HEK293 (cell line): Measurements from ENCODE around the gene DTX2.
"Not testable (repeated sequence)": the region's sequence is repeated elsewhere in the genome, so short reads cannot be mapped to it uniquely, and the experiment has no call there.

Experiments
- CTCF ChIA-PET: fragments of 350-600 bp; formaldehyde crosslinking; extraction: SDS; loops from one replicate; lab custom pipeline; 2021; ENCODE audit warnings: antibody characterized with exemption; lab: Yijun Ruan, JAX
- POLR2A ChIA-PET: fragments of 300-600 bp; formaldehyde crosslinking; extraction: SDS; loops from one replicate; lab custom pipeline; 2020; ENCODE audit warnings: antibody characterized with exemption, inconsistent platforms; lab: Yijun Ruan, JAX
- H3K27ac ChIP-seq: fragments of 200-500 bp; sonication (Bioruptor generic); 2 replicates; pipeline ENCODE4 v1.5.1; 2014; ENCODE audit warnings: low read depth, low read length, control low read depth, inconsistent platforms; ENCODE audit errors: extremely low read depth
- H3K36me3 ChIP-seq, 2 experiments: fragments of 200-500 bp in 1 of 2; sonication (Bioruptor generic) in 1 of 2; 1 replicate in 1 of 2; 2 replicates in 1 of 2; pipeline ENCODE4 v1.5.1; 2014 to 2017; ENCODE audit warnings: inconsistent platforms in 2 of 2, low read length in 2 of 2; ENCODE audit not compliant: control insufficient read depth in 2 of 2, insufficient read depth in 1 of 2
- H3K4me1 ChIP-seq: fragments of 200-500 bp; sonication (Bioruptor generic); 2 replicates; pipeline ENCODE4 v1.5.1; 2014; ENCODE audit warnings: mild to moderate bottlenecking, low read length, inconsistent platforms; ENCODE audit not compliant: control insufficient read depth, insufficient read depth
- H3K4me3 ChIP-seq: 2 replicates; pipeline ENCODE4 v1.5.1; 2011; ENCODE audit warnings: low read depth, mild to moderate bottlenecking, control low read depth, low read length, moderate library complexity
- H3K9me3 ChIP-seq: fragments of 200-500 bp; sonication (Bioruptor generic); 2 replicates; pipeline ENCODE4 v1.5.1; 2014; ENCODE audit warnings: low read depth, low read length, inconsistent platforms; ENCODE audit not compliant: control insufficient read depth, insufficient read depth
- HIC1 ChIP-seq: fragments of 450-650 bp; formaldehyde crosslinking; IDR thresholded peaks from 2 replicates; pipeline ENCODE4 v1.5.1; 2016; ENCODE audit warnings: missing biosample characterization, missing genetic modification characterization
- KLF10 ChIP-seq: fragments of 450-650 bp; IDR thresholded peaks from 2 replicates; pipeline ENCODE4 v1.5.1; 2018; ENCODE audit warnings: missing biosample characterization, mild to moderate bottlenecking, missing genetic modification characterization
- ZBTB26 ChIP-seq: fragments of 450-650 bp; formaldehyde crosslinking; optimal IDR thresholded peaks from 2 replicates; pipeline ENCODE3; 2016; ENCODE audit warnings: missing biosample characterization, mild to moderate bottlenecking, missing genetic modification characterization
- ZNF132 ChIP-seq: fragments of 450-650 bp; formaldehyde crosslinking; IDR thresholded peaks from 2 replicates; pipeline ENCODE4 v1.5.1; 2017; ENCODE audit warnings: missing biosample characterization, missing genetic modification characterization, borderline replicate concordance
- ZNF157 ChIP-seq: fragments of 450-650 bp; formaldehyde crosslinking; IDR thresholded peaks from 2 replicates; pipeline ENCODE4 v1.5.1; 2016; ENCODE audit warnings: missing biosample characterization, missing genetic modification characterization
- ZNF23 ChIP-seq: fragments of 450-650 bp; formaldehyde crosslinking; IDR thresholded peaks from 2 replicates; pipeline ENCODE4 v1.5.1; 2016; ENCODE audit warnings: missing biosample characterization, missing genetic modification characterization, borderline replicate concordance
- ZNF423 ChIP-seq: fragments of 450-650 bp; formaldehyde crosslinking; IDR thresholded peaks from 2 replicates; pipeline ENCODE4 v1.5.1; 2016; ENCODE audit warnings: missing biosample characterization, missing genetic modification characterization
- ZNF610 ChIP-seq: fragments of 450-650 bp; formaldehyde crosslinking; IDR thresholded peaks from 2 replicates; pipeline ENCODE4 v1.5.1; 2016; ENCODE audit warnings: missing biosample characterization, missing genetic modification characterization, borderline replicate concordance
- ZNF837 ChIP-seq: fragments of 450-650 bp; formaldehyde crosslinking; IDR thresholded peaks from 2 replicates; pipeline ENCODE4 v1.5.1; 2016; ENCODE audit warnings: missing biosample characterization, missing genetic modification characterization
- ZSCAN16 ChIP-seq: fragments of 450-650 bp; formaldehyde crosslinking; IDR thresholded peaks from 2 replicates; pipeline ENCODE4 v1.5.1; 2016; ENCODE audit warnings: missing biosample characterization, missing genetic modification characterization

The DTX2 gene

GRCh38 chr7:76515999-76516443 is 54.5 kb downstream of the DTX2 start:
- no peaks in the 10 kb centered on the region for H3K36me3 ChIP-seq
- no peaks in the 10 kb centered on the region for H3K4me1 ChIP-seq
- ChIA-PET POLR2A (no interaction called here), CTCF (no interaction called here)
- H3K27ac ChIP-seq: no peak overlapping the region
- no peaks in the 10 kb centered on the region for H3K9me3 ChIP-seq
- TF ChIP-seq ZNF157 (tag by site-specific recombination) (no peak), ZNF837 (no peak), ZSCAN16 (tag by site-specific recombination) (no peak), HIC1 (tag by site-specific recombination) (no peak), ZBTB26 (tag by site-specific recombination) (no peak), KLF10 (tag by site-specific recombination) (no peak), ZNF132 (tag by site-specific recombination) (no peak), ZNF423 (no peak), ZNF23 (tag by site-specific recombination) (no peak), ZNF610 (tag by site-specific recombination) (no peak)
- H3K4me3 ChIP-seq: no peak overlapping the region

- H3K4me1 ChIP-seq, CTCF ChIA-PET: not testable (repeated sequence)
These were observed 55.4 kb downstream of the DTX2 start for GRCh38 chr7:76516932-76517331.

GRCh38 chr7:76526183-76526582 is 64.7 kb downstream of the DTX2 start:
- H3K27ac ChIP-seq, CTCF ChIA-PET, H3K4me1 ChIP-seq, H3K36me3 ChIP-seq, H3K9me3 ChIP-seq, H3K4me3 ChIP-seq, POLR2A ChIA-PET: not testable (repeated sequence)

More at GRCh38 chr7:76516932-76517331, 55.4 kb downstream of the DTX2 start:
- H3K9me3 ChIP-seq, H3K4me3 ChIP-seq, H3K27ac ChIP-seq, POLR2A ChIA-PET, H3K36me3 ChIP-seq: not testable (repeated sequence)

GRCh38 chr7:76531643-76532042 is 70.1 kb downstream of the DTX2 start:
- H3K9me3 ChIP-seq, H3K36me3 ChIP-seq, POLR2A ChIA-PET, H3K4me3 ChIP-seq, CTCF ChIA-PET, H3K4me1 ChIP-seq, H3K27ac ChIP-seq: not testable (repeated sequence)

GRCh38 chr7:76543197-76543596 is 81.7 kb downstream of the DTX2 start, which contains the start of gene SPDYE16:
Gene SPDYE16 (minus strand): TSS chr7:76543297. CDS start chr7:76541459, 1,838 bp downstream.
- H3K4me3 ChIP-seq, H3K9me3 ChIP-seq, CTCF ChIA-PET, H3K27ac ChIP-seq, H3K36me3 ChIP-seq, POLR2A ChIA-PET, H3K4me1 ChIP-seq: not testable (repeated sequence)
